Smooth muscle cell of the pulmonary artery (primary cell): ENCODE measurements around the gene SASS6. TPM values are rescaled to one million over a fixed set of nuclear protein-coding genes. Genes with fewer than 3 reads are reported as not detected.

Experiments
- total RNA-seq: library from RNA; depleted of rRNA; stranded (reverse); fragments of >200 nt; gene quantifications from 2 replicates; pipeline ENCODE4 v1.2.3, GENCODE V29; 2014

Gene SASS6
- 1.9 and 2.0 TPM in 2 replicates for total RNA-seq

GRCh38 chr1:100132566-100133477 lies at the start of gene SASS6, which contains the start of gene TRMT13:
SASS6 (minus strand) TSS chr1:100132930; CDS start chr1:100132814, 116 bp downstream.
TRMT13 (plus strand) TSS chr1:100133163; CDS start chr1:100133169, 6 bp downstream.

GRCh38 chr1:100178091-100178490 lies 45.4 kb upstream of the SASS6 start, which contains the start of gene LRRC39:
LRRC39 (minus strand) TSS chr1:100178256; CDS start chr1:100168516, 9,740 bp downstream.

Other genes starting within 250 kb of the SASS6 start
- gene SLC35A3, start 162.9 kb downstream of the SASS6 start, total RNA-seq, result 25.3 and 34.9 TPM in 2 replicates
- 9.6 and 15.1 TPM in 2 replicates for gene TRMT13, start 233 bp upstream of the SASS6 start, total RNA-seq
- 0.56 and 0.59 TPM in 2 replicates for gene LRRC39, start 45.3 kb upstream of the SASS6 start, total RNA-seq
- 10.3 and 10.8 TPM in 2 replicates for gene DBT, start 116.9 kb upstream of the SASS6 start, total RNA-seq
- gene RTCA, start 133.3 kb upstream of the SASS6 start, total RNA-seq, result 40.3 and 45.4 TPM in 2 replicates
- 2.2 TPM in 2 replicates for gene CDC14A, start 219.6 kb upstream of the SASS6 start, total RNA-seq